HepG2 (cell line): Measurements from ENCODE around the gene SH3GLB2. TPM values are rescaled to one million over a fixed set of nuclear protein-coding genes. Genes with fewer than 3 reads are reported as not detected.

Source experiments
- GLI4 ChIP-seq: sonication (generic); formaldehyde crosslinking; IDR thresholded peaks from 2 replicates; pipeline ENCODE4 v1.5.1; 2020; ENCODE audit warnings: missing genetic modification reagents, mild to moderate bottlenecking, moderate library complexity, borderline replicate concordance
- IRF2 ChIP-seq: IDR thresholded peaks from 2 replicates; pipeline ENCODE4 v1.6.1; 2018; ENCODE audit warnings: missing genetic modification reagents, missing compliant biosample characterization
- MED13 ChIP-seq: sonication (generic); formaldehyde crosslinking; IDR thresholded peaks from 2 replicates; pipeline ENCODE4 v1.5.0; 2020; ENCODE audit warnings: missing genetic modification reagents
- ZMYM4 ChIP-seq: sonication (generic); formaldehyde crosslinking; IDR thresholded peaks from 2 replicates; pipeline ENCODE4 v1.8.1; 2023; ENCODE audit warnings: mild to moderate bottlenecking, missing genetic modification reagents
- ZNF441 ChIP-seq: sonication (generic); formaldehyde crosslinking; IDR thresholded peaks from 2 replicates; pipeline ENCODE4 v1.7.0; 2021; ENCODE audit warnings: missing genetic modification reagents, borderline replicate concordance
- ZNF629 ChIP-seq: sonication (generic); formaldehyde crosslinking; conservative IDR thresholded peaks from 2 replicates; pipeline ENCODE4 v1.5.0; 2020; ENCODE audit warnings: missing genetic modification reagents
- ZNF652 ChIP-seq: IDR thresholded peaks from 2 replicates; pipeline ENCODE4 v1.6.1; 2016; ENCODE audit warnings: low read depth, borderline replicate concordance
- ZNF850 ChIP-seq: sonication (generic); formaldehyde crosslinking; conservative IDR thresholded peaks from 2 replicates; pipeline ENCODE4 v1.9.0; 2021; ENCODE audit warnings: mild to moderate bottlenecking, missing genetic modification reagents
- ZSCAN22 ChIP-seq: sonication (generic); formaldehyde crosslinking; IDR thresholded peaks from 2 replicates; pipeline ENCODE4 v1.4.0; 2020; ENCODE audit warnings: mild to moderate bottlenecking, missing genetic modification reagents
- polyA plus RNA-seq, 8 experiments: library from polyadenylated mRNA; depleted of rRNA in 3 of 8; stranded (reverse) in 7 of 8; unstranded in 1 of 8; fragments of >200 nt; fragmentation: Illumina TruSeq in 4 of 8; extraction: Trizol in 4 of 8; gene quantifications; 2 replicates each; pipeline versions ENCODE4 v1.2.1 to v1.2.3, GENCODE V29; 2011 to 2016; ENCODE audit warnings: low read depth in 4 of 8, missing spikeins in 1 of 8, mixed read lengths in 1 of 8; ENCODE audit not compliant: insufficient read depth in 1 of 8
- total RNA-seq, 5 experiments: library from RNA; depleted of rRNA; stranded (reverse); fragments of >200 nt; fragmentation: Illumina TruSeq; extraction: Trizol; gene quantifications; 2 replicates each; pipeline ENCODE4 v1.2.3, GENCODE V29; 2016; ENCODE audit warnings: low read depth in 1 of 5
- TF ChIP-seq, protein P1 (sequence below), 2 experiments: fragments of 450-650 bp in 1 of 2; sonication (generic) in 1 of 2; formaldehyde crosslinking in 1 of 2; IDR thresholded peaks; 2 replicates each; pipeline versions ENCODE4 v1.6.1 to v1.8.0; 2016 to 2022; ENCODE audit warnings: antibody characterized with exemption in 1 of 2, mild to moderate bottlenecking in 1 of 2, missing genetic modification reagents in 1 of 2
- TF ChIP-seq, protein P2 (sequence below): sonication (generic); formaldehyde crosslinking; IDR thresholded peaks from 2 replicates; pipeline ENCODE4 v1.4.0; 2020; ENCODE audit warnings: mild to moderate bottlenecking, low read depth, missing genetic modification reagents
- TF ChIP-seq, protein P3 (sequence below), 2 experiments: fragments of 450-650 bp in 1 of 2; sonication (generic) in 1 of 2; formaldehyde crosslinking; IDR thresholded peaks; 2 replicates each; pipeline versions ENCODE4 v1.5.0 to v1.8.0; 2020 to 2022; ENCODE audit warnings: mild to moderate bottlenecking in 1 of 2, missing genetic modification reagents in 1 of 2
- TF ChIP-seq, protein P4 (sequence below): sonication (generic); formaldehyde crosslinking; IDR thresholded peaks from 2 replicates; pipeline ENCODE4 v1.5.0; 2020; ENCODE audit warnings: mild to moderate bottlenecking, missing genetic modification reagents, borderline replicate concordance

SH3GLB2 gene
- total and polyA plus RNA-seq, 2 of the 13 experiments (the other 11 are each of a cell fraction or from before 2014, with no cell fraction given), result 24.0 to 40.6 TPM

DNA sequence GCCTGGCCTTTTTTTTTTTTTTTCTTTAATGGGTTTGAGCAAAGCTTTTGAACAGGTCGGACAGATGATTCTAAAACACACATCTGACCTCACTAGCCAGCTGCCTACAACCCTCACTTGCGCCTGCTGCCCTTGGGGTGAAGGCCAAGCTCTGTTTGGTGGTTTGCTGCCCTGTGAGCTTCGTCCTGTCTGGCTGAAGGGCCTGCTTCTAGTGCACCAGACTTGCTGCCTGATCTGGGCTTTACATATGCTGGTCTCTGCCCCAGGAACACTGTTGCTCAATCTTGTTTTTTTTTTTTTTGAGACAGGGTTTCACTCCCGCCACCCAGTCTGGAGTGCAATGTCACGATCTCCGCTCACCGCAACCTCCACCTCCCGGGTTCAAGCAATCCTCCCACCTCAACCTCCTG is 36.4 kb upstream of the SH3GLB2 start (continued):
- 0 out of 2 replicates have a peak, but pooled peaks have one; percentile 61 for TF ChIP-seq ZSCAN22 (CRISPR knock-in tag)
- no peak for TF ChIP-seq ZNF850 (CRISPR knock-in tag)
- TF ChIP-seq, protein P1, sequence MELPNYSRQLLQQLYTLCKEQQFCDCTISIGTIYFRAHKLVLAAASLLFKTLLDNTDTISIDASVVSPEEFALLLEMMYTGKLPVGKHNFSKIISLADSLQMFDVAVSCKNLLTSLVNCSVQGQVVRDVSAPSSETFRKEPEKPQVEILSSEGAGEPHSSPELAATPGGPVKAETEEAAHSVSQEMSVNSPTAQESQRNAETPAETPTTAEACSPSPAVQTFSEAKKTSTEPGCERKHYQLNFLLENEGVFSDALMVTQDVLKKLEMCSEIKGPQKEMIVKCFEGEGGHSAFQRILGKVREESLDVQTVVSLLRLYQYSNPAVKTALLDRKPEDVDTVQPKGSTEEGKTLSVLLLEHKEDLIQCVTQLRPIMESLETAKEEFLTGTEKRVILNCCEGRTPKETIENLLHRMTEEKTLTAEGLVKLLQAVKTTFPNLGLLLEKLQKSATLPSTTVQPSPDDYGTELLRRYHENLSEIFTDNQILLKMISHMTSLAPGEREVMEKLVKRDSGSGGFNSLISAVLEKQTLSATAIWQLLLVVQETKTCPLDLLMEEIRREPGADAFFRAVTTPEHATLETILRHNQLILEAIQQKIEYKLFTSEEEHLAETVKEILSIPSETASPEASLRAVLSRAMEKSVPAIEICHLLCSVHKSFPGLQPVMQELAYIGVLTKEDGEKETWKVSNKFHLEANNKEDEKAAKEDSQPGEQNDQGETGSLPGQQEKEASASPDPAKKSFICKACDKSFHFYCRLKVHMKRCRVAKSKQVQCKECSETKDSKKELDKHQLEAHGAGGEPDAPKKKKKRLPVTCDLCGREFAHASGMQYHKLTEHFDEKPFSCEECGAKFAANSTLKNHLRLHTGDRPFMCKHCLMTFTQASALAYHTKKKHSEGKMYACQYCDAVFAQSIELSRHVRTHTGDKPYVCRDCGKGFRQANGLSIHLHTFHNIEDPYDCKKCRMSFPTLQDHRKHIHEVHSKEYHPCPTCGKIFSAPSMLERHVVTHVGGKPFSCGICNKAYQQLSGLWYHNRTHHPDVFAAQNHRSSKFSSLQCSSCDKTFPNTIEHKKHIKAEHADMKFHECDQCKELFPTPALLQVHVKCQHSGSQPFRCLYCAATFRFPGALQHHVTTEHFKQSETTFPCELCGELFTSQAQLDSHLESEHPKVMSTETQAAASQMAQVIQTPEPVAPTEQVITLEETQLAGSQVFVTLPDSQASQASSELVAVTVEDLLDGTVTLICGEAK (IDR thresholded peaks at IDR 0.05), result no peak
- TF ChIP-seq, protein P1 (CRISPR knock-in tag; IDR thresholded peaks at IDR 0.05), result no peak; the same call in 1 of the 2 replicates
- peak; percentile 22; the same call in 1 of the 2 replicates for TF ChIP-seq ZNF441 (CRISPR knock-in tag)
- TF ChIP-seq, protein P2, sequence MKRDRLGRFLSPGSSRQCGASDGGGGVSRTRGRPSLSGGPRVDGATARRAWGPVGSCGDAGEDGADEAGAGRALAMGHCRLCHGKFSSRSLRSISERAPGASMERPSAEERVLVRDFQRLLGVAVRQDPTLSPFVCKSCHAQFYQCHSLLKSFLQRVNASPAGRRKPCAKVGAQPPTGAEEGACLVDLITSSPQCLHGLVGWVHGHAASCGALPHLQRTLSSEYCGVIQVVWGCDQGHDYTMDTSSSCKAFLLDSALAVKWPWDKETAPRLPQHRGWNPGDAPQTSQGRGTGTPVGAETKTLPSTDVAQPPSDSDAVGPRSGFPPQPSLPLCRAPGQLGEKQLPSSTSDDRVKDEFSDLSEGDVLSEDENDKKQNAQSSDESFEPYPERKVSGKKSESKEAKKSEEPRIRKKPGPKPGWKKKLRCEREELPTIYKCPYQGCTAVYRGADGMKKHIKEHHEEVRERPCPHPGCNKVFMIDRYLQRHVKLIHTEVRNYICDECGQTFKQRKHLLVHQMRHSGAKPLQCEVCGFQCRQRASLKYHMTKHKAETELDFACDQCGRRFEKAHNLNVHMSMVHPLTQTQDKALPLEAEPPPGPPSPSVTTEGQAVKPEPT, result 0 out of 2 replicates have a peak, but pooled peaks have one; percentile 68
- TF ChIP-seq ZNF652, result 0 out of 2 replicates have a peak, but pooled peaks have one; percentile 8
- TF ChIP-seq GLI4 (CRISPR knock-in tag), result peak; percentile 29; the same call in 1 of the 2 replicates
- TF ChIP-seq ZMYM4 (CRISPR knock-in tag), result peak; percentile 80
- no peak for TF ChIP-seq MED13
- TF ChIP-seq ZNF629 (CRISPR knock-in tag), result peak; percentile 65
- TF ChIP-seq, protein P3, sequence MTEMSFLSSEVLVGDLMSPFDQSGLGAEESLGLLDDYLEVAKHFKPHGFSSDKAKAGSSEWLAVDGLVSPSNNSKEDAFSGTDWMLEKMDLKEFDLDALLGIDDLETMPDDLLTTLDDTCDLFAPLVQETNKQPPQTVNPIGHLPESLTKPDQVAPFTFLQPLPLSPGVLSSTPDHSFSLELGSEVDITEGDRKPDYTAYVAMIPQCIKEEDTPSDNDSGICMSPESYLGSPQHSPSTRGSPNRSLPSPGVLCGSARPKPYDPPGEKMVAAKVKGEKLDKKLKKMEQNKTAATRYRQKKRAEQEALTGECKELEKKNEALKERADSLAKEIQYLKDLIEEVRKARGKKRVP (CRISPR knock-in tag; IDR thresholded peaks at IDR 0.05), result no peak
- TF ChIP-seq, protein P4, sequence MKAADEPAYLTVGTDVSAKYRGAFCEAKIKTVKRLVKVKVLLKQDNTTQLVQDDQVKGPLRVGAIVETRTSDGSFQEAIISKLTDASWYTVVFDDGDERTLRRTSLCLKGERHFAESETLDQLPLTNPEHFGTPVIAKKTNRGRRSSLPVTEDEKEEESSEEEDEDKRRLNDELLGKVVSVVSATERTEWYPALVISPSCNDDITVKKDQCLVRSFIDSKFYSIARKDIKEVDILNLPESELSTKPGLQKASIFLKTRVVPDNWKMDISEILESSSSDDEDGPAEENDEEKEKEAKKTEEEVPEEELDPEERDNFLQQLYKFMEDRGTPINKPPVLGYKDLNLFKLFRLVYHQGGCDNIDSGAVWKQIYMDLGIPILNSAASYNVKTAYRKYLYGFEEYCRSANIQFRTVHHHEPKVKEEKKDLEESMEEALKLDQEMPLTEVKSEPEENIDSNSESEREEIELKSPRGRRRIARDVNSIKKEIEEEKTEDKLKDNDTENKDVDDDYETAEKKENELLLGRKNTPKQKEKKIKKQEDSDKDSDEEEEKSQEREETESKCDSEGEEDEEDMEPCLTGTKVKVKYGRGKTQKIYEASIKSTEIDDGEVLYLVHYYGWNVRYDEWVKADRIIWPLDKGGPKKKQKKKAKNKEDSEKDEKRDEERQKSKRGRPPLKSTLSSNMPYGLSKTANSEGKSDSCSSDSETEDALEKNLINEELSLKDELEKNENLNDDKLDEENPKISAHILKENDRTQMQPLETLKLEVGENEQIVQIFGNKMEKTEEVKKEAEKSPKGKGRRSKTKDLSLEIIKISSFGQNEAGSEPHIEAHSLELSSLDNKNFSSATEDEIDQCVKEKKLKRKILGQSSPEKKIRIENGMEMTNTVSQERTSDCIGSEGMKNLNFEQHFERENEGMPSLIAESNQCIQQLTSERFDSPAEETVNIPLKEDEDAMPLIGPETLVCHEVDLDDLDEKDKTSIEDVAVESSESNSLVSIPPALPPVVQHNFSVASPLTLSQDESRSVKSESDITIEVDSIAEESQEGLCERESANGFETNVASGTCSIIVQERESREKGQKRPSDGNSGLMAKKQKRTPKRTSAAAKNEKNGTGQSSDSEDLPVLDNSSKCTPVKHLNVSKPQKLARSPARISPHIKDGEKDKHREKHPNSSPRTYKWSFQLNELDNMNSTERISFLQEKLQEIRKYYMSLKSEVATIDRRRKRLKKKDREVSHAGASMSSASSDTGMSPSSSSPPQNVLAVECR (CRISPR knock-in tag), result peak; percentile 82
- peak; percentile 53; the same call in 1 of the 2 replicates for TF ChIP-seq IRF2 (CRISPR knock-in tag)
